Camera-type eye (tissue), 1 donor: ENCODE data around the gene CCNE1. TPM values are rescaled to one million over a fixed set of nuclear protein-coding genes. Genes with fewer than 3 reads are reported as not detected.

Experiments
- total RNA-seq: library from RNA; depleted of rRNA; stranded (reverse); fragments of >200 nt; gene quantifications from one replicate; pipeline ENCODE4 v1.2.3, GENCODE V29; 2014

The CCNE1 gene
- 4.8 TPM for total RNA-seq

GRCh38 chr19:29811125-29812079 is at the start of gene CCNE1:
Gene CCNE1 (plus strand): TSS chr19:29811991. CDS start chr19:29812556, 565 bp downstream.

Other genes starting within 250 kb of the CCNE1 start
- 43.3 TPM for gene POP4, start 205.7 kb upstream of the CCNE1 start, total RNA-seq
- 14.3 TPM for gene PLEKHF1, start 146.5 kb upstream of the CCNE1 start, total RNA-seq
- 34.1 TPM for gene C19orf12, start 96.7 kb upstream of the CCNE1 start, total RNA-seq
- 119 TPM for gene URI1, start 130.2 kb downstream of the CCNE1 start, total RNA-seq